ENCODE data around the gene PKN1.

PKN1 gene

GRCh38 chr19:14512406-14512961 is 79.4 kb downstream of the PKN1 start:
- DNase-seq (ENCODE audit: low read depth in 1 of 2, low spot score in 1 of 2) = no peak

DNA sequence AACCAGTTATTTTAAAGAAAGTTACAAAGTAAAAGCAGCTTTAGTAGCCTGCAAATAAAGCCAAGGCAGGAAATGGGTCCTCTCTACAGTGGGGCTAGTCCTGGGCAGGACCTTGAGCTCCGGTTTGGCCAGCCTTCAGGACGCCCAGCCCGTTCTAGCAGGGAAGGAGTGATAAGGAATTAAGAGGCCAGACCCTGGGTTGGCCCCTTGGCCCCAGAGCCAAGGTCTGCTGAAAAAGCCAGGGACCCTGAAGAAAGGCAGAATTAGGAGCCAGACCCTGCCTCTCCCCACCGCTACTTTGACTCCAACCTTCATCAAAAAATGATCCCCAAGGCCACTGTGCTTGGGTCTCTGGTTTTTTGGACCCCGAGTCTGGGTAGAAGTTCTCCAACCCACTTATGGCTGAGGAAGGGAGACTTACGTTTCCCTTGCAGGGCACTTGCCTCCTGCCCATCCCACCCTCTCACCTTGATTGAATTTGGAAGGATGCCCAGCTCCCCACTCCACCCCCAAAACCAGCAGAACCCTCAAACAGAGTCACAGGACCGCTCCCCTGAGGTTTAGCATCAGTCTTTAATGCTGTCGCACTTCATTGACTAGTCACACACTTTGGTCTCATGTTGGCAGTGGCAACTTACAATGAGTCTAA is 81.2 kb downstream of the PKN1 start:
- no peak for DNase-seq (ENCODE audit: low read depth in 1 of 2, low spot score in 1 of 2)

GRCh38 chr19:14515501-14516047 is 82.5 kb downstream of the PKN1 start:
- DNase-seq (ENCODE audit: low read depth in 1 of 2, low spot score in 1 of 2) = no peak

GRCh38 chr19:14516048-14516534 is 83.0 kb downstream of the PKN1 start:
- no peak for DNase-seq (ENCODE audit: low read depth in 1 of 2, low spot score in 1 of 2)

GRCh38 chr19:14516746-14517438 is 83.8 kb downstream of the PKN1 start:
- DNase-seq (ENCODE audit: low read depth in 1 of 2, low spot score in 1 of 2) = no peak

GRCh38 chr19:14517446-14517839 is 84.3 kb downstream of the PKN1 start:
- DNase-seq (ENCODE audit: low read depth in 1 of 2, low spot score in 1 of 2) = no peak

GRCh38 chr19:14517840-14518505 is 84.9 kb downstream of the PKN1 start, which contains the start of gene DNAJB1:
DNAJB1 (minus strand) TSS chr19:14518397; CDS start chr19:14518349, 48 bp downstream.
- DNase-seq (ENCODE audit: low read depth in 1 of 2, low spot score in 1 of 2) = peak in 1 of 2 donors; percentile 49

DNA sequence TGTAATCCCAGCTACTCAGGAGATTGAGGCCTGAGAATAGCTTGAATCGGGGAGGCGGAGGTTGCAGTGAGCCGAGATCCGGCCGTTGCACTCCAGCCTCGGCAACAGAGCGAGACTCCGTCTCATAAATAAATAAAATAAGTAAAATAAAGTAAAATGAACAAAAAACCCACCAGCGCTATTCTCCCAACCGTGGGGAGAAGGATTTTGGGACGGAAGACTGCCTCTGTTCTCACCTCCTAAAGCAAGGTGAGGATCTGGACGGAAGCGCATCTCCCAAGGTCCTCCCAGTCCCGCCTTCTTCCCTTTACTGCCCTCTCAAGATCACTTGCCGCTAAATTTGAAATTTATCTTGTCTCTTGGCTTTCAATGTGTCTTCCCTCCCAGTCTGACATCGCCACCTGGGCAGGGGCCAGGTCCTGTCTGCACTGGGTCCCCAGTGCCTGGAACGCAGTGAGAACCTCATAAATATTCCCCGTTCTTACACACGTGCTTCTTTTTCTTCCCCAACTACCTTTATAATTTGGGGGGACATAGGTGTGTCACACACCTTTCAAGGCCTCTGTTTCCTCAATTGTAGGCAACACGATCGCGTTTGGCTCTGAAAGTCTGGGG is 86.2 kb downstream of the PKN1 start:
- no peak for DNase-seq (ENCODE audit: low read depth in 1 of 2, low spot score in 1 of 2)

GRCh38 chr19:14519860-14520407 is 86.8 kb downstream of the PKN1 start:
- no peak for DNase-seq (ENCODE audit: low read depth in 1 of 2, low spot score in 1 of 2)

GRCh38 chr19:14520543-14520942 is 87.4 kb downstream of the PKN1 start:
- no peak for DNase-seq (ENCODE audit: low read depth in 1 of 2, low spot score in 1 of 2)

Data from stimulated activated CD4-positive, alpha-beta T cell treated with anti-CD3 and anti-CD28 coated beads, Interleukin-15, amount 100 ng/mL, for 1 hour (primary cell).